HEK293 (cell line): Measurements from ENCODE around the gene RBM20.

Experiments
- CTCF ChIA-PET: fragments of 350-600 bp; formaldehyde crosslinking; extraction: SDS; loops from one replicate; lab custom pipeline; 2021; ENCODE audit warnings: antibody characterized with exemption; lab: Yijun Ruan, JAX
- POLR2A ChIA-PET: fragments of 300-600 bp; formaldehyde crosslinking; extraction: SDS; loops from one replicate; lab custom pipeline; 2020; ENCODE audit warnings: antibody characterized with exemption, inconsistent platforms; lab: Yijun Ruan, JAX
- H3K27ac ChIP-seq: fragments of 200-500 bp; sonication (Bioruptor generic); 2 replicates; pipeline ENCODE4 v1.5.1; 2014; ENCODE audit warnings: low read depth, low read length, control low read depth, inconsistent platforms; ENCODE audit errors: extremely low read depth
- H3K36me3 ChIP-seq, 2 experiments: fragments of 200-500 bp in 1 of 2; sonication (Bioruptor generic) in 1 of 2; 1 replicate in 1 of 2; 2 replicates in 1 of 2; pipeline ENCODE4 v1.5.1; 2014 to 2017; ENCODE audit warnings: inconsistent platforms in 2 of 2, low read length in 2 of 2; ENCODE audit not compliant: control insufficient read depth in 2 of 2, insufficient read depth in 1 of 2
- H3K4me1 ChIP-seq: fragments of 200-500 bp; sonication (Bioruptor generic); 2 replicates; pipeline ENCODE4 v1.5.1; 2014; ENCODE audit warnings: mild to moderate bottlenecking, low read length, inconsistent platforms; ENCODE audit not compliant: control insufficient read depth, insufficient read depth
- H3K4me3 ChIP-seq: 2 replicates; pipeline ENCODE4 v1.5.1; 2011; ENCODE audit warnings: low read depth, mild to moderate bottlenecking, control low read depth, low read length, moderate library complexity
- H3K9me3 ChIP-seq: fragments of 200-500 bp; sonication (Bioruptor generic); 2 replicates; pipeline ENCODE4 v1.5.1; 2014; ENCODE audit warnings: low read depth, low read length, inconsistent platforms; ENCODE audit not compliant: control insufficient read depth, insufficient read depth
- EGR2 ChIP-seq: fragments of 450-650 bp; formaldehyde crosslinking; IDR thresholded peaks from 2 replicates; pipeline ENCODE4 v1.5.1; 2016; ENCODE audit warnings: low read depth, missing biosample characterization, missing genetic modification characterization
- GLI4 ChIP-seq: fragments of 450-650 bp; formaldehyde crosslinking; IDR thresholded peaks from 2 replicates; pipeline ENCODE4 v1.5.1; 2016; ENCODE audit warnings: missing biosample characterization, missing genetic modification characterization
- HIC1 ChIP-seq: fragments of 450-650 bp; formaldehyde crosslinking; IDR thresholded peaks from 2 replicates; pipeline ENCODE4 v1.5.1; 2016; ENCODE audit warnings: missing biosample characterization, missing genetic modification characterization
- IKZF3 ChIP-seq: fragments of 450-650 bp; IDR thresholded peaks from 2 replicates; pipeline ENCODE4 v1.5.0; 2018; ENCODE audit warnings: missing biosample characterization, mild to moderate bottlenecking, missing genetic modification characterization, moderate library complexity
- KLF9 ChIP-seq: fragments of 450-650 bp; formaldehyde crosslinking; IDR thresholded peaks from 2 replicates; pipeline ENCODE4 v1.5.1; 2016; ENCODE audit warnings: missing biosample characterization, missing genetic modification characterization, low read depth
- PRDM4 ChIP-seq: fragments of 450-650 bp; formaldehyde crosslinking; IDR thresholded peaks from 2 replicates; pipeline ENCODE4 v1.5.1; 2017; ENCODE audit warnings: missing biosample characterization, missing genetic modification characterization
- SP2 ChIP-seq: fragments of 450-650 bp; formaldehyde crosslinking; IDR thresholded peaks from 2 replicates; pipeline ENCODE4 v1.5.1; 2016; ENCODE audit warnings: missing biosample characterization, missing genetic modification characterization
- ZBTB8A ChIP-seq: fragments of 450-650 bp; formaldehyde crosslinking; IDR thresholded peaks from 2 replicates; pipeline ENCODE4 v1.5.1; 2016; ENCODE audit warnings: missing biosample characterization, missing genetic modification characterization
- ZIC2 ChIP-seq: fragments of 450-650 bp; formaldehyde crosslinking; IDR thresholded peaks from 2 replicates; pipeline ENCODE4 v1.5.1; 2016; ENCODE audit warnings: missing biosample characterization, missing genetic modification characterization
- ZNF112 ChIP-seq: fragments of 450-650 bp; formaldehyde crosslinking; IDR thresholded peaks from 2 replicates; pipeline ENCODE4 v1.5.0; 2017; ENCODE audit warnings: missing biosample characterization, missing genetic modification characterization
- ZNF140 ChIP-seq: fragments of 450-650 bp; formaldehyde crosslinking; IDR thresholded peaks from 2 replicates; pipeline ENCODE4 v1.5.1; 2016; ENCODE audit warnings: missing biosample characterization, missing genetic modification characterization
- ZNF366 ChIP-seq: fragments of 450-650 bp; formaldehyde crosslinking; conservative IDR thresholded peaks from 2 replicates; pipeline ENCODE4 v1.5.1; 2016; ENCODE audit warnings: missing biosample characterization, missing genetic modification characterization
- ZNF510 ChIP-seq: fragments of 450-650 bp; formaldehyde crosslinking; IDR thresholded peaks from 2 replicates; pipeline ENCODE4 v1.5.1; 2018; ENCODE audit warnings: mild to moderate bottlenecking, missing genetic modification characterization, missing biosample characterization; ENCODE audit not compliant: insufficient replicate concordance
- ZNF521 ChIP-seq: fragments of 450-650 bp; formaldehyde crosslinking; IDR thresholded peaks from 2 replicates; pipeline ENCODE4 v1.5.1; 2017; ENCODE audit warnings: missing biosample characterization, mild to moderate bottlenecking, missing genetic modification characterization
- ZNF544 ChIP-seq: fragments of 450-650 bp; formaldehyde crosslinking; IDR thresholded peaks from 2 replicates; pipeline ENCODE4 v1.5.0; 2017; ENCODE audit warnings: missing biosample characterization, missing genetic modification characterization
- ZNF596 ChIP-seq: fragments of 450-650 bp; IDR thresholded peaks from 2 replicates; pipeline ENCODE4 v1.5.0; 2018; ENCODE audit warnings: missing biosample characterization, mild to moderate bottlenecking, missing genetic modification characterization, moderate library complexity
- ZNF704 ChIP-seq: fragments of 450-650 bp; formaldehyde crosslinking; IDR thresholded peaks from 2 replicates; pipeline ENCODE4 v1.5.1; 2016; ENCODE audit warnings: missing biosample characterization, missing genetic modification characterization
- ZNF843 ChIP-seq: fragments of 450-650 bp; formaldehyde crosslinking; IDR thresholded peaks from 2 replicates; pipeline ENCODE4 v1.5.1; 2016; ENCODE audit warnings: missing biosample characterization, missing genetic modification characterization
- ZSCAN30 ChIP-seq: fragments of 450-650 bp; IDR thresholded peaks from 2 replicates; pipeline ENCODE4 v1.5.1; 2018; ENCODE audit warnings: missing biosample characterization, mild to moderate bottlenecking, missing genetic modification characterization, moderate library complexity

Gene RBM20

GRCh38 chr10:110802551-110803238, 158.6 kb downstream of the RBM20 start (continued):
- TF ChIP-seq PRDM4 (tag by site-specific recombination) (peak; percentile 51; the same call in 1 of the 2 replicates), IKZF3 (tag by site-specific recombination) (peak; percentile 97), ZNF521 (tag by site-specific recombination) (no peak), ZNF112 (no peak), ZNF843 (tag by site-specific recombination) (peak; percentile 78), KLF9 (no peak), EGR2 (tag by site-specific recombination) (peak; percentile 90), SP2 (tag by site-specific recombination) (no peak), ZNF596 (tag by site-specific recombination) (no peak), ZSCAN30 (tag by site-specific recombination) (peak; percentile 43; the same call in 1 of the 2 replicates), ZNF366 (peak; percentile 94), HIC1 (tag by site-specific recombination) (peak; percentile 87; the same call in 1 of the 2 replicates), ZIC2 (tag by site-specific recombination) (peak; percentile 53; the same call in 1 of the 2 replicates), GLI4 (tag by site-specific recombination) (no peak), ZNF510 (tag by site-specific recombination) (no peak), ZNF544 (tag by site-specific recombination) (no peak)

GRCh38 chr10:110803239-110803749, 159.2 kb downstream of the RBM20 start:
- POLR2A ChIA-PET: interaction anchor here (0.8 to 2.3 kb wide), 5 partner anchors 54 to 498 kb away, joined by 3 to 15 read pairs (median 5); partner anchors contain the start of genes BBIP1, PDCD4, SHOC2 and SMNDC1
- no peak overlapping the region; the same call in 1 of the 2 replicates for H3K27ac ChIP-seq
- TF ChIP-seq ZBTB8A (tag by site-specific recombination) (no peak), ZNF140 (tag by site-specific recombination) (no peak), ZNF704 (tag by site-specific recombination) (no peak), KLF9 (no peak)
- TF ChIP-seq, all 188 proteins: peak for 0
- Histone ChIP-seq H3K4me3 (no peak overlapping the region), H3K9me3 (no peaks in the 10 kb centered on the region), H3K36me3 (peaks cover 4 to 25% of the 10 kb centered on the region in 2 experiments), H3K4me1 (peaks cover 12% of the 10 kb centered on the region)
- CTCF ChIA-PET: interaction anchor here (0.7 to 1.9 kb wide), 8 partner anchors 43 to 115 kb away, joined by 3 to 10 read pairs (median 4); no protein-coding TSS in a partner anchor
